PC-3 (cell line): ENCODE measurements around the gene ATP10B. TPM values are rescaled to one million over a fixed set of nuclear protein-coding genes. Genes with fewer than 3 reads are reported as not detected.

Source experiments
- ATAC-seq: fragments of 200-7000 bp; cut with Tn5 transposase; 2 replicates; pipeline ENCODE4 v1.9.1; 2020; ENCODE audit warnings: mild to moderate bottlenecking, moderate library complexity
- BruUV-seq: library from RNA; stranded (reverse); fragments of 400-500 nt; replicated peaks from 2 replicates; lab custom pipeline; 2021; lab: Mats Ljungman, UMichigan
- CTCF ChIA-PET: fragments of 300-600 bp; sonication (Branson Sonifier 250); formaldehyde crosslinking; loops from one replicate; lab custom pipeline; 2022; ENCODE audit warnings: antibody characterized with exemption; lab: Charles Lee
- POLR2A ChIA-PET: fragments of 300-600 bp; sonication (Branson Sonifier 250); formaldehyde crosslinking; loops from one replicate; lab custom pipeline; 2022; ENCODE audit warnings: antibody characterized with exemption; ENCODE audit not compliant: unreplicated experiment; lab: Charles Lee
- DNase-seq: peaks from one replicate; pipeline ENCODE4 v3.0.0-alpha.2; 2015
- H2AFZ ChIP-seq: fragments of 300-600 bp; sonication (generic); 2 replicates; pipeline ENCODE4 v1.6.0; 2016; ENCODE audit warnings: antibody characterized with exemption, low read length
- H3F3A ChIP-seq: fragments of 300-600 bp; sonication (generic); one replicate; pipeline ENCODE4 v1.6.0; 2017; ENCODE audit warnings: antibody characterized with exemption, low read length, control low read depth, mild to moderate bottlenecking; ENCODE audit not compliant: unreplicated experiment
- H3K27ac ChIP-seq: fragments of 300-600 bp; sonication (generic); 2 replicates; pipeline ENCODE4 v1.5.1; 2016; ENCODE audit warnings: mild to moderate bottlenecking, low read length
- H3K27me3 ChIP-seq: fragments of 300-600 bp; sonication (generic); 2 replicates; pipeline ENCODE4 v1.6.1; 2016; ENCODE audit warnings: low read length, mixed read lengths
- H3K36me3 ChIP-seq: fragments of 300-600 bp; sonication (generic); 2 replicates; pipeline ENCODE4 v1.6.1; 2016; ENCODE audit warnings: low read depth, mixed run types, low read length, mixed read lengths
- H3K4me1 ChIP-seq: fragments of 300-600 bp; sonication (generic); 2 replicates; pipeline ENCODE4 v1.5.1; 2016; ENCODE audit warnings: low read length; ENCODE audit not compliant: insufficient read depth
- H3K4me2 ChIP-seq: fragments of 300-600 bp; sonication (generic); 2 replicates; pipeline ENCODE4 v1.6.0; 2016; ENCODE audit warnings: low read length
- H3K4me3 ChIP-seq: fragments of 300-600 bp; sonication (generic); 2 replicates; pipeline ENCODE4 v1.5.1; 2016; ENCODE audit warnings: mild to moderate bottlenecking, low read length, mixed read lengths
- H3K79me2 ChIP-seq: fragments of 300-600 bp; sonication (generic); 2 replicates; pipeline ENCODE4 v1.6.1; 2017; ENCODE audit warnings: low read length, mixed read lengths
- H3K9ac ChIP-seq: fragments of 300-600 bp; sonication (generic); 2 replicates; pipeline ENCODE4 v1.6.0; 2016; ENCODE audit warnings: mild to moderate bottlenecking, low read length
- H3K9me2 ChIP-seq: fragments of 300-600 bp; sonication (generic); replicated peaks from 2 replicates; pipeline ENCODE4 v1.6.1; 2016; ENCODE audit warnings: mixed run types, low read length, mixed read lengths
- H3K9me3 ChIP-seq: fragments of 300-600 bp; sonication (generic); 2 replicates; pipeline ENCODE4 v1.6.1; 2016; ENCODE audit warnings: low read length, mixed read lengths
- H4K20me1 ChIP-seq: fragments of 300-600 bp; sonication (generic); 2 replicates; pipeline ENCODE4 v1.6.1; 2016; ENCODE audit warnings: low read length, mixed read lengths
- EZH2 ChIP-seq: fragments of 300-600 bp; sonication (generic); IDR thresholded peaks from one replicate; pipeline ENCODE4 v1.6.1; 2017; ENCODE audit warnings: antibody characterized with exemption, mild to moderate bottlenecking, low read length; ENCODE audit not compliant: unreplicated experiment
- EZH2phosphoT487 ChIP-seq: fragments of 300-600 bp; sonication (generic); IDR thresholded peaks from 2 replicates; pipeline ENCODE4 v1.6.1; 2018; ENCODE audit warnings: mild to moderate bottlenecking, antibody characterized with exemption, low read length, borderline replicate concordance
- intact Hi-C: fragments of 100-400 bp; cut with micrococcal nuclease; formaldehyde crosslinking; loops from 2 replicates; pipeline ENCODE4 v1.9.0; 2023
- total RNA-seq: library from RNA; depleted of rRNA; stranded (reverse); fragments of >200 nt; gene quantifications from 2 replicates; pipeline ENCODE4 v1.2.3, GENCODE V29; 2014
- TF ChIP-seq, protein P1 (sequence below): fragments of 300-600 bp; sonication (generic); conservative IDR thresholded peaks from 2 replicates; pipeline ENCODE4 v1.5.1; 2017; ENCODE audit warnings: antibody characterized with exemption, low read depth, mild to moderate bottlenecking, low read length

ATP10B gene
- total RNA-seq, 1 experiment from 2014 or later = not detected

DNA sequence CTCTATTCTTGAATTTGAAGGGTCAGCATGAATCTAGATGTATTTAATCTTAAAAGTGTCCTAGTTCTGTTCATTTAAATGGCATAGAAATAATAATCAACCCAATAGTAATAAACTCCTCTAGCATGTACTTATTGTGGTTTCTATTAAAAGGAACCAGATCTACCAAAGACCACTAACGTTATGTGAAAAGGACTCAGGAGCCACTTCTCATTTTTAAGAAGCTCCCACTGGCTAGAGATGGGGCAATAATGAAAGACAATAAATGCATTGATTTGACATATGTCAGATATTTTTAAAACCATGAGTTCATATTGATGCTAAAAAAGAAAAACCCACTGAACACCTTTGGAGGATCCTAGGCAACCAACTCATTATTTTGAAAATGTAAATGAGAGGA lies 191.9 kb downstream of the ATP10B start:
- Histone ChIP-seq H3K27me3 (0 out of 2 replicates have a peak, but pooled peaks cover 3% of the 10 kb centered on the region), H4K20me1 (no peaks in the 10 kb centered on the region), H3K36me3 (no peaks in the 10 kb centered on the region), H3F3A (no peaks in the 10 kb centered on the region), H3K4me1 (no peaks in the 10 kb centered on the region), H3K9me3 (no peaks in the 10 kb centered on the region), H3K4me2 (no peak overlapping the region), H3K9me2 (no peaks in the 10 kb centered on the region), H3K4me3 (no peak overlapping the region), H3K27ac (no peak overlapping the region), H3K9ac (no peak overlapping the region), H3K79me2 (no peaks in the 10 kb centered on the region), H2AFZ (no peak overlapping the region)
- DNase-seq = no peak
- no peak for ATAC-seq
- POLR2A ChIA-PET = no interaction called here
- intact Hi-C loops = no loop called here
- no TSS peak for BruUV-seq
- CTCF ChIA-PET = no interaction called here
- TF ChIP-seq, protein P1, sequence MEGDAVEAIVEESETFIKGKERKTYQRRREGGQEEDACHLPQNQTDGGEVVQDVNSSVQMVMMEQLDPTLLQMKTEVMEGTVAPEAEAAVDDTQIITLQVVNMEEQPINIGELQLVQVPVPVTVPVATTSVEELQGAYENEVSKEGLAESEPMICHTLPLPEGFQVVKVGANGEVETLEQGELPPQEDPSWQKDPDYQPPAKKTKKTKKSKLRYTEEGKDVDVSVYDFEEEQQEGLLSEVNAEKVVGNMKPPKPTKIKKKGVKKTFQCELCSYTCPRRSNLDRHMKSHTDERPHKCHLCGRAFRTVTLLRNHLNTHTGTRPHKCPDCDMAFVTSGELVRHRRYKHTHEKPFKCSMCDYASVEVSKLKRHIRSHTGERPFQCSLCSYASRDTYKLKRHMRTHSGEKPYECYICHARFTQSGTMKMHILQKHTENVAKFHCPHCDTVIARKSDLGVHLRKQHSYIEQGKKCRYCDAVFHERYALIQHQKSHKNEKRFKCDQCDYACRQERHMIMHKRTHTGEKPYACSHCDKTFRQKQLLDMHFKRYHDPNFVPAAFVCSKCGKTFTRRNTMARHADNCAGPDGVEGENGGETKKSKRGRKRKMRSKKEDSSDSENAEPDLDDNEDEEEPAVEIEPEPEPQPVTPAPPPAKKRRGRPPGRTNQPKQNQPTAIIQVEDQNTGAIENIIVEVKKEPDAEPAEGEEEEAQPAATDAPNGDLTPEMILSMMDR = no peak
- no peak for TF ChIP-seq EZH2
- no peak for TF ChIP-seq EZH2phosphoT487

DNA sequence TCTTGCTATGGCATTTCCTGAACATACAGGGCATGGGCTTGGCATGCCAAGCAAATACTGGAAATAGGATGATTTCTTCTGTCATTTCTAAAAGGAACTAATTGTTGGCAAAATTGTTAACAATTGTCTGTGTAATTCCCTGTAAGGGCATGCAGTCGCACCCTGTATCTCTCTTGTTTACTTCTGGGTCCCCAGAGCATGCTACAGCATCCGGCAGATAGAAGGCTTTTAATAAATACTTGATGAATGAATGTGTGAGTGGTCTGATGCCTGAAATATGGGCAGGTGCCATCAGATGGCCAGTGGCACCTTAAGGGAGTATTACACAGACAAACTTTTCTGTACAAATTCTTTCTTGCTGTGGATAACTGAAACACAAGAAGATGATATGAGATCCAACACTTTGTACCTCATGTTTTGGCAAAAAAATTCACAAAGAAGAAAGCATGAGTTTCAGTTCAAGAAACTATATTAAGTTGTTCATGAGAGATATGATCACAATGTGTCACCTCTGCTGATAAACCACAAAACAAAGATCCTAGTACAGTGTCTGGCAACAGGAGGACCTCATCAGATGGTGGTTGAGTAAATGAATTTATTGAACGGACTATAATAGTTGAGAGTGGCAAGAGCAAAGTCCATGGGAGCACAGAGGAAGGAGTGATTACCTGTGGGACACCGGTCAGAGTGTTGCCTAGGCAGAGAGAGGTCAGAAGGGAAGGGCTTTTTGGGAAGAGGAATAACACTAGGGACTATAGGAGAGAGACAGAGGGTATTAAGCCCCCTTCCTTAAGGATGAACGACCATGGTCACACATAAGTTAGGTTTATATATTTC lies 194.2 kb downstream of the ATP10B start:
- Histone ChIP-seq H3K9me3 (no peaks in the 10 kb centered on the region), H3K79me2 (no peaks in the 10 kb centered on the region), H3K9me2 (no peaks in the 10 kb centered on the region), H3K4me3 (no peak overlapping the region), H3F3A (no peaks in the 10 kb centered on the region), H3K4me2 (no peak overlapping the region), H3K27me3 (0 out of 2 replicates have a peak, but pooled peaks cover 3% of the 10 kb centered on the region), H2AFZ (no peak overlapping the region), H4K20me1 (no peaks in the 10 kb centered on the region), H3K36me3 (no peaks in the 10 kb centered on the region), H3K4me1 (no peaks in the 10 kb centered on the region), H3K27ac (no peak overlapping the region), H3K9ac (no peak overlapping the region)
- DNase-seq = no peak
- TF ChIP-seq, protein P1 = no peak
- TF ChIP-seq EZH2 = no peak
- no peak for TF ChIP-seq EZH2phosphoT487
- intact Hi-C loops = no loop called here
- no peak for ATAC-seq
- CTCF ChIA-PET = no interaction called here
- no TSS peak for BruUV-seq
- POLR2A ChIA-PET = no interaction called here

DNA sequence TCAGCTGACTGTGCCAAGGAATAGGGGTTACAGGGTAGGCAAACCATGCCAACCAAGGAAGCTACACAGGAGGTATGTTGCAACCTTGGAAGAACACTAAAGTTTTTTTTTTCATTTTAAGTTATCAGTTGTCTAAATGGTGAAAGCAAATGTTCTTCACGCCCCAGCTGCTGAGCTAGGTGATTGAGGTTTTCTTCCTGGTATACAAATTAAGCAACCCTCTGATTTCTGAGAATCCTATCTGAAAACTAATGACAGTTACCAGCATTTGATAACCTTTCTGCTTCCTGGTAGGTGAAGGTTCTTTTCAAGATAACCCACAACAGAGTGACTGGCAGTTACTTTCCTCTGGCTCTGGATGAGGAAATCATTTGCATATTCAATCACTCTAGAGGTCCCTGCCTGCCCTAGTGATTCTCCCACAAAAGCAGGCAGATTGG lies 194.9 kb downstream of the ATP10B start:
- Histone ChIP-seq H3K9me2 (no peaks in the 10 kb centered on the region), H3K4me3 (no peak overlapping the region), H3K27me3 (0 out of 2 replicates have a peak, but pooled peaks cover 3% of the 10 kb centered on the region), H3K4me1 (no peaks in the 10 kb centered on the region), H3K9me3 (no peaks in the 10 kb centered on the region), H3F3A (no peaks in the 10 kb centered on the region), H4K20me1 (no peaks in the 10 kb centered on the region), H3K9ac (no peak overlapping the region), H3K27ac (no peak overlapping the region), H2AFZ (no peak overlapping the region), H3K4me2 (no peak overlapping the region), H3K36me3 (no peaks in the 10 kb centered on the region), H3K79me2 (no peaks in the 10 kb centered on the region)
- POLR2A ChIA-PET = no interaction called here
- DNase-seq = no peak
- intact Hi-C loops = no loop called here
- TF ChIP-seq, protein P1 = no peak
- TF ChIP-seq EZH2 (no peak), EZH2phosphoT487 (no peak)
- CTCF ChIA-PET = no interaction called here
- BruUV-seq = no TSS peak
- no peak for ATAC-seq
